K562 (cell line): ENCODE results near the gene RPS27.

Source experiments
- BMI1 ChIP-seq: fragments of 150-350 bp; IDR thresholded peaks from 2 replicates; pipeline ENCODE4 v1.6.1; 2014; ENCODE audit warnings: low read length
- GABPA ChIP-seq: fragments of 200-800 bp; sonication (Bioruptor generic); conservative IDR thresholded peaks from 2 replicates; pipeline ENCODE4 v1.6.1; 2016; ENCODE audit warnings: low read depth, missing genetic modification characterization, missing compliant biosample characterization
- GATA2 ChIP-seq: sonication (generic); formaldehyde crosslinking; IDR thresholded peaks from 2 replicates; pipeline ENCODE4 v1.4.0; 2020; ENCODE audit warnings: mild to moderate bottlenecking, missing genetic modification reagents
- GATAD2A ChIP-seq: fragments of 450-650 bp; IDR thresholded peaks from 2 replicates; pipeline ENCODE4 v1.6.1; 2017
- POLR2AphosphoS5 ChIP-seq: IDR thresholded peaks from 2 replicates; pipeline ENCODE4 v1.6.1; 2011; ENCODE audit warnings: mild to moderate bottlenecking, low read depth, low read length, moderate library complexity; ENCODE audit not compliant: control insufficient read depth, insufficient read depth
- SREBF2 ChIP-seq: sonication (generic); formaldehyde crosslinking; IDR thresholded peaks from 2 replicates; pipeline ENCODE4 v1.4.0; 2020; ENCODE audit warnings: mild to moderate bottlenecking, missing genetic modification reagents
- YY1 ChIP-seq, 3 experiments: IDR thresholded peaks; 2 replicates each; pipeline ENCODE4 v1.6.1; 2011; ENCODE audit warnings: low read length in 2 of 3, mild to moderate bottlenecking in 2 of 3, moderate library complexity in 2 of 3, borderline replicate concordance in 1 of 3, control low read depth in 1 of 3, low read depth in 1 of 3; ENCODE audit not compliant: insufficient read depth in 3 of 3, insufficient replicate concordance in 2 of 3, control insufficient read depth in 1 of 3, insufficient read length in 1 of 3; ENCODE audit errors: extremely low read depth in 1 of 3
- ZFP36 ChIP-seq: fragments of 150-350 bp; IDR thresholded peaks from 2 replicates; pipeline ENCODE4 v1.6.1; 2018; ENCODE audit warnings: low read length, low read depth; ENCODE audit not compliant: partially characterized antibody
- ZNF140 ChIP-seq: fragments of 250-450 bp; sonication (Bioruptor Pico); IDR thresholded peaks from 2 replicates; pipeline ENCODE4 v1.8.0; 2021; ENCODE audit warnings: moderate library complexity, mild to moderate bottlenecking, inconsistent platforms
- TF ChIP-seq, protein P1 (sequence below): fragments of 250-450 bp; sonication (Bioruptor Pico); IDR thresholded peaks from 2 replicates; pipeline ENCODE4 v1.9.0; 2021; ENCODE audit warnings: mild to moderate bottlenecking
- TF ChIP-seq, protein P2 (sequence below), 3 experiments: IDR thresholded peaks in 2 of 3; conservative IDR thresholded peaks in 1 of 3; 2 replicates each; pipeline ENCODE4 v1.5.1; 2011 to 2012; ENCODE audit warnings: low read length in 3 of 3, mild to moderate bottlenecking in 3 of 3, control low read depth in 2 of 3, improper control_type of control experiment in 1 of 3, inconsistent platforms in 1 of 3, low read depth in 1 of 3, mixed read lengths in 1 of 3, moderate library complexity in 1 of 3; ENCODE audit not compliant: insufficient read depth in 2 of 3
- TF ChIP-seq, protein P3 (sequence below): fragments of 200-600 bp; sonication (generic); IDR thresholded peaks from one replicate; pipeline ENCODE4 v1.6.1; 2012; ENCODE audit warnings: mild to moderate bottlenecking, low read depth, low read length, inconsistent platforms

DNA sequence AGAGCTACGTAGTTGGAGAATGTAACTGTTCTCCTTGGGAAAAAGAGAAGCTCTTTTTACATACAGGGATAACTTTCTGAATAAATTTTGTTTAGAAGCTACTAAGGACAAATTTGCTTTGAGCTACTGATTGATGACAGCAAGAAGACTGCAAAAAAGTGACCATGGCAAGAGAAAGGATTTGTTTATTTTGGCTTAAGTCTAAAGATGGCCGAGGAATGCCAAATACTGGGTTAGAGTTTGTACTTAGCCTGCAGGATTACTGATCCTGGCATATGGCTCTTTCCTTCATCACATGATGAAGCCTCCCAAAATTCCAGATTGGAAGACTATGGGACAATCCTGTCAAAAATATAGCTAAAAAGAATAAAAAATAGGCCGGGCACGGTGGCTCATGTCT is 28.7 kb downstream of the RPS27 start:
- TF ChIP-seq SREBF2 (CRISPR knock-in tag) (no peak), ZFP36 (no peak), BMI1 (no peak), GATA2 (CRISPR knock-in tag) (no peak), GABPA (no peak), YY1 (IDR thresholded peaks at IDR 0.05; ENCODE audit: borderline replicate concordance in 1 of 3, control insufficient read depth in 1 of 3, extremely low read depth in 1 of 3, insufficient read depth in 3 of 3, insufficient read length in 1 of 3, insufficient replicate concordance in 2 of 3, low read depth in 1 of 3, low read length in 2 of 3) (no peak), GATAD2A (no peak), POLR2AphosphoS5 (no peak), ZNF140 (CRISPR knock-in tag) (no peak)
- TF ChIP-seq, protein P1, sequence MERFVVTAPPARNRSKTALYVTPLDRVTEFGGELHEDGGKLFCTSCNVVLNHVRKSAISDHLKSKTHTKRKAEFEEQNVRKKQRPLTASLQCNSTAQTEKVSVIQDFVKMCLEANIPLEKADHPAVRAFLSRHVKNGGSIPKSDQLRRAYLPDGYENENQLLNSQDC = no peak
- TF ChIP-seq, protein P2, sequence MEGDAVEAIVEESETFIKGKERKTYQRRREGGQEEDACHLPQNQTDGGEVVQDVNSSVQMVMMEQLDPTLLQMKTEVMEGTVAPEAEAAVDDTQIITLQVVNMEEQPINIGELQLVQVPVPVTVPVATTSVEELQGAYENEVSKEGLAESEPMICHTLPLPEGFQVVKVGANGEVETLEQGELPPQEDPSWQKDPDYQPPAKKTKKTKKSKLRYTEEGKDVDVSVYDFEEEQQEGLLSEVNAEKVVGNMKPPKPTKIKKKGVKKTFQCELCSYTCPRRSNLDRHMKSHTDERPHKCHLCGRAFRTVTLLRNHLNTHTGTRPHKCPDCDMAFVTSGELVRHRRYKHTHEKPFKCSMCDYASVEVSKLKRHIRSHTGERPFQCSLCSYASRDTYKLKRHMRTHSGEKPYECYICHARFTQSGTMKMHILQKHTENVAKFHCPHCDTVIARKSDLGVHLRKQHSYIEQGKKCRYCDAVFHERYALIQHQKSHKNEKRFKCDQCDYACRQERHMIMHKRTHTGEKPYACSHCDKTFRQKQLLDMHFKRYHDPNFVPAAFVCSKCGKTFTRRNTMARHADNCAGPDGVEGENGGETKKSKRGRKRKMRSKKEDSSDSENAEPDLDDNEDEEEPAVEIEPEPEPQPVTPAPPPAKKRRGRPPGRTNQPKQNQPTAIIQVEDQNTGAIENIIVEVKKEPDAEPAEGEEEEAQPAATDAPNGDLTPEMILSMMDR (IDR thresholded peaks at IDR 0.05 in 2 of 3, conservative IDR thresholded peaks at IDR 0.05 in 1 of 3; ENCODE audit: insufficient read depth in 2 of 3, low read depth in 1 of 3, low read length in 3 of 3) = no peak
- TF ChIP-seq, protein P3, sequence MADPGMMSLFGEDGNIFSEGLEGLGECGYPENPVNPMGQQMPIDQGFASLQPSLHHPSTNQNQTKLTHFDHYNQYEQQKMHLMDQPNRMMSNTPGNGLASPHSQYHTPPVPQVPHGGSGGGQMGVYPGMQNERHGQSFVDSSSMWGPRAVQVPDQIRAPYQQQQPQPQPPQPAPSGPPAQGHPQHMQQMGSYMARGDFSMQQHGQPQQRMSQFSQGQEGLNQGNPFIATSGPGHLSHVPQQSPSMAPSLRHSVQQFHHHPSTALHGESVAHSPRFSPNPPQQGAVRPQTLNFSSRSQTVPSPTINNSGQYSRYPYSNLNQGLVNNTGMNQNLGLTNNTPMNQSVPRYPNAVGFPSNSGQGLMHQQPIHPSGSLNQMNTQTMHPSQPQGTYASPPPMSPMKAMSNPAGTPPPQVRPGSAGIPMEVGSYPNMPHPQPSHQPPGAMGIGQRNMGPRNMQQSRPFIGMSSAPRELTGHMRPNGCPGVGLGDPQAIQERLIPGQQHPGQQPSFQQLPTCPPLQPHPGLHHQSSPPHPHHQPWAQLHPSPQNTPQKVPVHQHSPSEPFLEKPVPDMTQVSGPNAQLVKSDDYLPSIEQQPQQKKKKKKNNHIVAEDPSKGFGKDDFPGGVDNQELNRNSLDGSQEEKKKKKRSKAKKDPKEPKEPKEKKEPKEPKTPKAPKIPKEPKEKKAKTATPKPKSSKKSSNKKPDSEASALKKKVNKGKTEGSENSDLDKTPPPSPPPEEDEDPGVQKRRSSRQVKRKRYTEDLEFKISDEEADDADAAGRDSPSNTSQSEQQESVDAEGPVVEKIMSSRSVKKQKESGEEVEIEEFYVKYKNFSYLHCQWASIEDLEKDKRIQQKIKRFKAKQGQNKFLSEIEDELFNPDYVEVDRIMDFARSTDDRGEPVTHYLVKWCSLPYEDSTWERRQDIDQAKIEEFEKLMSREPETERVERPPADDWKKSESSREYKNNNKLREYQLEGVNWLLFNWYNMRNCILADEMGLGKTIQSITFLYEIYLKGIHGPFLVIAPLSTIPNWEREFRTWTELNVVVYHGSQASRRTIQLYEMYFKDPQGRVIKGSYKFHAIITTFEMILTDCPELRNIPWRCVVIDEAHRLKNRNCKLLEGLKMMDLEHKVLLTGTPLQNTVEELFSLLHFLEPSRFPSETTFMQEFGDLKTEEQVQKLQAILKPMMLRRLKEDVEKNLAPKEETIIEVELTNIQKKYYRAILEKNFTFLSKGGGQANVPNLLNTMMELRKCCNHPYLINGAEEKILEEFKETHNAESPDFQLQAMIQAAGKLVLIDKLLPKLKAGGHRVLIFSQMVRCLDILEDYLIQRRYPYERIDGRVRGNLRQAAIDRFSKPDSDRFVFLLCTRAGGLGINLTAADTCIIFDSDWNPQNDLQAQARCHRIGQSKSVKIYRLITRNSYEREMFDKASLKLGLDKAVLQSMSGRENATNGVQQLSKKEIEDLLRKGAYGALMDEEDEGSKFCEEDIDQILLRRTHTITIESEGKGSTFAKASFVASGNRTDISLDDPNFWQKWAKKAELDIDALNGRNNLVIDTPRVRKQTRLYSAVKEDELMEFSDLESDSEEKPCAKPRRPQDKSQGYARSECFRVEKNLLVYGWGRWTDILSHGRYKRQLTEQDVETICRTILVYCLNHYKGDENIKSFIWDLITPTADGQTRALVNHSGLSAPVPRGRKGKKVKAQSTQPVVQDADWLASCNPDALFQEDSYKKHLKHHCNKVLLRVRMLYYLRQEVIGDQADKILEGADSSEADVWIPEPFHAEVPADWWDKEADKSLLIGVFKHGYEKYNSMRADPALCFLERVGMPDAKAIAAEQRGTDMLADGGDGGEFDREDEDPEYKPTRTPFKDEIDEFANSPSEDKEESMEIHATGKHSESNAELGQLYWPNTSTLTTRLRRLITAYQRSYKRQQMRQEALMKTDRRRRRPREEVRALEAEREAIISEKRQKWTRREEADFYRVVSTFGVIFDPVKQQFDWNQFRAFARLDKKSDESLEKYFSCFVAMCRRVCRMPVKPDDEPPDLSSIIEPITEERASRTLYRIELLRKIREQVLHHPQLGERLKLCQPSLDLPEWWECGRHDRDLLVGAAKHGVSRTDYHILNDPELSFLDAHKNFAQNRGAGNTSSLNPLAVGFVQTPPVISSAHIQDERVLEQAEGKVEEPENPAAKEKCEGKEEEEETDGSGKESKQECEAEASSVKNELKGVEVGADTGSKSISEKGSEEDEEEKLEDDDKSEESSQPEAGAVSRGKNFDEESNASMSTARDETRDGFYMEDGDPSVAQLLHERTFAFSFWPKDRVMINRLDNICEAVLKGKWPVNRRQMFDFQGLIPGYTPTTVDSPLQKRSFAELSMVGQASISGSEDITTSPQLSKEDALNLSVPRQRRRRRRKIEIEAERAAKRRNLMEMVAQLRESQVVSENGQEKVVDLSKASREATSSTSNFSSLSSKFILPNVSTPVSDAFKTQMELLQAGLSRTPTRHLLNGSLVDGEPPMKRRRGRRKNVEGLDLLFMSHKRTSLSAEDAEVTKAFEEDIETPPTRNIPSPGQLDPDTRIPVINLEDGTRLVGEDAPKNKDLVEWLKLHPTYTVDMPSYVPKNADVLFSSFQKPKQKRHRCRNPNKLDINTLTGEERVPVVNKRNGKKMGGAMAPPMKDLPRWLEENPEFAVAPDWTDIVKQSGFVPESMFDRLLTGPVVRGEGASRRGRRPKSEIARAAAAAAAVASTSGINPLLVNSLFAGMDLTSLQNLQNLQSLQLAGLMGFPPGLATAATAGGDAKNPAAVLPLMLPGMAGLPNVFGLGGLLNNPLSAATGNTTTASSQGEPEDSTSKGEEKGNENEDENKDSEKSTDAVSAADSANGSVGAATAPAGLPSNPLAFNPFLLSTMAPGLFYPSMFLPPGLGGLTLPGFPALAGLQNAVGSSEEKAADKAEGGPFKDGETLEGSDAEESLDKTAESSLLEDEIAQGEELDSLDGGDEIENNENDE = no peak
